H1 (cell line): ENCODE results near the gene HCST. TPM values are rescaled to one million over a fixed set of nuclear protein-coding genes. Genes with fewer than 3 reads are reported as not detected.

ENCODE experiments used
- BRCA1 ChIP-seq: IDR thresholded peaks from 2 replicates; pipeline ENCODE4 v1.6.1; 2012; ENCODE audit warnings: low read depth, low read length, improper control_type of control experiment
- CEBPB ChIP-seq: IDR thresholded peaks from 2 replicates; pipeline ENCODE4 v1.6.1; 2012; ENCODE audit warnings: low read depth, low read length
- GTF2F1 ChIP-seq: IDR thresholded peaks from 2 replicates; pipeline ENCODE4 v1.6.1; 2012; ENCODE audit warnings: low read depth, low read length, improper control_type of control experiment, borderline replicate concordance
- NANOG ChIP-seq: IDR thresholded peaks from 2 replicates; pipeline ENCODE4 v1.6.1; 2011; ENCODE audit warnings: low read length, low read depth, mild to moderate bottlenecking, inconsistent platforms; ENCODE audit not compliant: insufficient read depth, poor library complexity, severe bottlenecking
- RNF2 ChIP-seq: fragments of 200-900, 300-1000 bp; sonication (generic); IDR thresholded peaks from 2 replicates; pipeline ENCODE4 v1.7.1; 2016; ENCODE audit warnings: borderline replicate concordance, low read depth, mild to moderate bottlenecking, antibody characterized with exemption, low read length; ENCODE audit not compliant: poor library complexity, severe bottlenecking; ENCODE audit errors: missing control alignments
- SIRT6 ChIP-seq: IDR thresholded peaks from one replicate; pipeline ENCODE4 v1.7.1; 2012; ENCODE audit warnings: low read length, inconsistent platforms
- TBP ChIP-seq: IDR thresholded peaks from 2 replicates; pipeline ENCODE4 v1.6.1; 2011; ENCODE audit warnings: low read depth, low read length, improper control_type of control experiment
- ZNF274 ChIP-seq: IDR thresholded peaks from 2 replicates; pipeline ENCODE4 v1.7.0; 2012; ENCODE audit warnings: low read length, borderline replicate concordance; ENCODE audit errors: extremely low read depth
- polyA plus RNA-seq, 7 experiments: library from polyadenylated mRNA; depleted of rRNA in 3 of 7; stranded (reverse) in 5 of 7; unstranded in 2 of 7; fragments of >200 nt in 5 of 7; fragments of 200-250 nt in 2 of 7; gene quantifications; 1 replicate in 5 of 7; 2 replicates in 1 of 7; 4 replicates in 1 of 7; pipeline versions ENCODE4 v1.2.1 to v1.2.3, GENCODE V29; 2011 to 2013; ENCODE audit warnings: missing spikeins in 2 of 7, mixed read lengths in 2 of 7
- total RNA-seq: library from RNA; stranded (reverse); fragmentation: NEBNext Ultra II Directional; extraction: Animal tissue kit (Norgen Biotek cat#: 25700); gene quantifications from 2 replicates; pipeline ENCODE4 v1.2.1, GENCODE V29; 2021
- TF ChIP-seq, protein P1 (sequence below): fragments of 300-600 bp; sonication (generic); IDR thresholded peaks from 2 replicates; pipeline ENCODE4 v1.7.1; 2012; ENCODE audit warnings: low read length, moderate library complexity, mild to moderate bottlenecking, inconsistent platforms; ENCODE audit not compliant: insufficient replicate concordance
- TF ChIP-seq, protein P2 (sequence below): IDR thresholded peaks from 2 replicates; pipeline ENCODE4 v1.6.1; 2012; ENCODE audit warnings: inconsistent platforms

HCST gene
- total and polyA plus RNA-seq, 2 of the 8 experiments (the other 6 are each of a cell fraction or from before 2014, with no cell fraction given) = 2.8 TPM; not detected in 1

DNA sequence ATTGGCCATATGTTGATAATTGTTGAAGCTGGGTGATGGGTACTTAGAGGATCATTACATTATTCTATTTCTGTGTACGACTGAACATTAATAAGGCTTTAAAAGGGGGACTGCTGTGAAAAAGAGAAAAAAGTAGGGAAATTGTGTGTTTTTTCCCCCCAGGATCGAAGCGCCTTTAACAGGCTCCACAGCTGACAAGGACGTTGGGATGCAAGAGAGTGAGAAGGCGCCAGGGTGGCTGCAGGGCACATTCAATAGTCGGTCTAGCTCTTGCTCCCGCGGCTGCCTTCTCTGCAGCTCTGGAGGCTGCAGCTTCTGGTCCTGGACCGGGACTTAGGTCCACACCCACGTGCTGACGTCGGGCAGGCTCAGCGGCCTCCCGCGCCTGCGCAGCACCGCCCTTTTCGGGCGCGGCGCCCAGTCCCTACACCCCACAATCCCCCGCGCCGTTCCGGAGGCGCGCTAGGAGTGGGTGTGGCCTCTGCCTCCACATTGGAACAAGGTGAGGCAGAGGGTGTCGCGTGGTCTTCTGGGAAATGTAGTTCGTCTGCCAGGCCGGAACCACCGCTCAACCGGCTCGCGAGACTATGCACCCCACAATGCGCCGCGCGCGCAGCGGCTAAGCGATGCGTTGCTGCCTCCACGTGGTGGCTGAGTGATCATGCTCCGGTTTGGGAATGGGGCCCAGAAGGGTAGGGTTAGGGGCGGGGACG lies 29.0 kb downstream of the HCST start (continued):
- TF ChIP-seq, protein P1, sequence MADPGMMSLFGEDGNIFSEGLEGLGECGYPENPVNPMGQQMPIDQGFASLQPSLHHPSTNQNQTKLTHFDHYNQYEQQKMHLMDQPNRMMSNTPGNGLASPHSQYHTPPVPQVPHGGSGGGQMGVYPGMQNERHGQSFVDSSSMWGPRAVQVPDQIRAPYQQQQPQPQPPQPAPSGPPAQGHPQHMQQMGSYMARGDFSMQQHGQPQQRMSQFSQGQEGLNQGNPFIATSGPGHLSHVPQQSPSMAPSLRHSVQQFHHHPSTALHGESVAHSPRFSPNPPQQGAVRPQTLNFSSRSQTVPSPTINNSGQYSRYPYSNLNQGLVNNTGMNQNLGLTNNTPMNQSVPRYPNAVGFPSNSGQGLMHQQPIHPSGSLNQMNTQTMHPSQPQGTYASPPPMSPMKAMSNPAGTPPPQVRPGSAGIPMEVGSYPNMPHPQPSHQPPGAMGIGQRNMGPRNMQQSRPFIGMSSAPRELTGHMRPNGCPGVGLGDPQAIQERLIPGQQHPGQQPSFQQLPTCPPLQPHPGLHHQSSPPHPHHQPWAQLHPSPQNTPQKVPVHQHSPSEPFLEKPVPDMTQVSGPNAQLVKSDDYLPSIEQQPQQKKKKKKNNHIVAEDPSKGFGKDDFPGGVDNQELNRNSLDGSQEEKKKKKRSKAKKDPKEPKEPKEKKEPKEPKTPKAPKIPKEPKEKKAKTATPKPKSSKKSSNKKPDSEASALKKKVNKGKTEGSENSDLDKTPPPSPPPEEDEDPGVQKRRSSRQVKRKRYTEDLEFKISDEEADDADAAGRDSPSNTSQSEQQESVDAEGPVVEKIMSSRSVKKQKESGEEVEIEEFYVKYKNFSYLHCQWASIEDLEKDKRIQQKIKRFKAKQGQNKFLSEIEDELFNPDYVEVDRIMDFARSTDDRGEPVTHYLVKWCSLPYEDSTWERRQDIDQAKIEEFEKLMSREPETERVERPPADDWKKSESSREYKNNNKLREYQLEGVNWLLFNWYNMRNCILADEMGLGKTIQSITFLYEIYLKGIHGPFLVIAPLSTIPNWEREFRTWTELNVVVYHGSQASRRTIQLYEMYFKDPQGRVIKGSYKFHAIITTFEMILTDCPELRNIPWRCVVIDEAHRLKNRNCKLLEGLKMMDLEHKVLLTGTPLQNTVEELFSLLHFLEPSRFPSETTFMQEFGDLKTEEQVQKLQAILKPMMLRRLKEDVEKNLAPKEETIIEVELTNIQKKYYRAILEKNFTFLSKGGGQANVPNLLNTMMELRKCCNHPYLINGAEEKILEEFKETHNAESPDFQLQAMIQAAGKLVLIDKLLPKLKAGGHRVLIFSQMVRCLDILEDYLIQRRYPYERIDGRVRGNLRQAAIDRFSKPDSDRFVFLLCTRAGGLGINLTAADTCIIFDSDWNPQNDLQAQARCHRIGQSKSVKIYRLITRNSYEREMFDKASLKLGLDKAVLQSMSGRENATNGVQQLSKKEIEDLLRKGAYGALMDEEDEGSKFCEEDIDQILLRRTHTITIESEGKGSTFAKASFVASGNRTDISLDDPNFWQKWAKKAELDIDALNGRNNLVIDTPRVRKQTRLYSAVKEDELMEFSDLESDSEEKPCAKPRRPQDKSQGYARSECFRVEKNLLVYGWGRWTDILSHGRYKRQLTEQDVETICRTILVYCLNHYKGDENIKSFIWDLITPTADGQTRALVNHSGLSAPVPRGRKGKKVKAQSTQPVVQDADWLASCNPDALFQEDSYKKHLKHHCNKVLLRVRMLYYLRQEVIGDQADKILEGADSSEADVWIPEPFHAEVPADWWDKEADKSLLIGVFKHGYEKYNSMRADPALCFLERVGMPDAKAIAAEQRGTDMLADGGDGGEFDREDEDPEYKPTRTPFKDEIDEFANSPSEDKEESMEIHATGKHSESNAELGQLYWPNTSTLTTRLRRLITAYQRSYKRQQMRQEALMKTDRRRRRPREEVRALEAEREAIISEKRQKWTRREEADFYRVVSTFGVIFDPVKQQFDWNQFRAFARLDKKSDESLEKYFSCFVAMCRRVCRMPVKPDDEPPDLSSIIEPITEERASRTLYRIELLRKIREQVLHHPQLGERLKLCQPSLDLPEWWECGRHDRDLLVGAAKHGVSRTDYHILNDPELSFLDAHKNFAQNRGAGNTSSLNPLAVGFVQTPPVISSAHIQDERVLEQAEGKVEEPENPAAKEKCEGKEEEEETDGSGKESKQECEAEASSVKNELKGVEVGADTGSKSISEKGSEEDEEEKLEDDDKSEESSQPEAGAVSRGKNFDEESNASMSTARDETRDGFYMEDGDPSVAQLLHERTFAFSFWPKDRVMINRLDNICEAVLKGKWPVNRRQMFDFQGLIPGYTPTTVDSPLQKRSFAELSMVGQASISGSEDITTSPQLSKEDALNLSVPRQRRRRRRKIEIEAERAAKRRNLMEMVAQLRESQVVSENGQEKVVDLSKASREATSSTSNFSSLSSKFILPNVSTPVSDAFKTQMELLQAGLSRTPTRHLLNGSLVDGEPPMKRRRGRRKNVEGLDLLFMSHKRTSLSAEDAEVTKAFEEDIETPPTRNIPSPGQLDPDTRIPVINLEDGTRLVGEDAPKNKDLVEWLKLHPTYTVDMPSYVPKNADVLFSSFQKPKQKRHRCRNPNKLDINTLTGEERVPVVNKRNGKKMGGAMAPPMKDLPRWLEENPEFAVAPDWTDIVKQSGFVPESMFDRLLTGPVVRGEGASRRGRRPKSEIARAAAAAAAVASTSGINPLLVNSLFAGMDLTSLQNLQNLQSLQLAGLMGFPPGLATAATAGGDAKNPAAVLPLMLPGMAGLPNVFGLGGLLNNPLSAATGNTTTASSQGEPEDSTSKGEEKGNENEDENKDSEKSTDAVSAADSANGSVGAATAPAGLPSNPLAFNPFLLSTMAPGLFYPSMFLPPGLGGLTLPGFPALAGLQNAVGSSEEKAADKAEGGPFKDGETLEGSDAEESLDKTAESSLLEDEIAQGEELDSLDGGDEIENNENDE = no peak
- TF ChIP-seq SIRT6 (no peak), TBP (peak; percentile 80), BRCA1 (peak; percentile 78), RNF2 (no peak), NANOG (no peak), ZNF274 (no peak), GTF2F1 (peak; percentile 16; the same call in 1 of the 2 replicates), CEBPB (no peak)
- TF ChIP-seq, protein P2, sequence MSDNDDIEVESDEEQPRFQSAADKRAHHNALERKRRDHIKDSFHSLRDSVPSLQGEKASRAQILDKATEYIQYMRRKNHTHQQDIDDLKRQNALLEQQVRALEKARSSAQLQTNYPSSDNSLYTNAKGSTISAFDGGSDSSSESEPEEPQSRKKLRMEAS = peak; percentile 89
